NCI-H82 treated with DMSO at 0.1 percent for 48 hours (cell line): Measurements from ENCODE around the gene NANOS3.
"Not testable (repeated sequence)": the region's sequence is repeated elsewhere in the genome, so short reads cannot be mapped to it uniquely, and the experiment has no call there.

ENCODE experiments used
- DNase-seq: peaks from one replicate; lab custom pipeline; 2025; ENCODE audit not compliant: unreplicated experiment; lab: John Stamatoyannopoulos, UW

NANOS3 gene

DNA sequence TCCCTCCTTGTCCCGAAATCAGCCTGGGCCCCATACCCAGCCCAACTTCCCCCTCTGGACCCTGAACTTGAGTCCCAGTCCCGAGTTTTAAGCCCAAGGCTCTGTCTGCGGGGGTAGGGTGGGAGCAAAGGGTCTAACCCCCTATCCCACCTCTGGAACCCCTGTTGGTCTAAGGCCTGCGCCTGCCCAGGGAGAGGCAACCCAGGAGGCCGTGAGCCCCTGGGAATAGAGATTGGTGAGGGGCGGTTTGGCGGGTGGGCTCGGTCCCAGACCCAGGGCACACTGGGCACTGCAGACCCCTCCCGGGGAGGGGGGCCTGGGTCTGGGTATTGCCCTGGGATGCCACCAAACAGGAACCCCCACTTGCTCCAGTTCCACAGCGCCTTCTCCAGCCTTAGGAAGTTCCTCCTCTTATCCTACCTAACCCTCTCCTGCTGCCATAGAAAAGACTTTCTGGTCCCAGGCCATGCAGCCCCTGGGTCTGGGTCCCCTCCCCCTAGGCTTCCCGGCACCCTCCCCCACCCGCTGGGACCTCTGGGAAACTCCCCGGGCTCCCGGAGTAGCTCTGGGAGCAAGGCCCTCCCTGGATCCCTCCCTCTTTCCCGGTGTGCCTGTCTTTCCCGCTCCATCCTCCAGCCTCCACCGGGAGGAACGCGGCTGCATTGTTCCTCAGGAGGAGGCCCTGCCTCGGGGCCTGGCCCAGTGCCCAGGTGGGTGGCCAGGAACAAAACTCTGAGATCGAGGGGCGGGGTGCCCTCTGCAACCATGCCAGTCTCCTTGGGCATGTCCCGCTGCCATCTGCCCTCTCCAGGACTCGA lies 33.6 kb upstream of the NANOS3 start:
- DNase-seq: no peak

DNA sequence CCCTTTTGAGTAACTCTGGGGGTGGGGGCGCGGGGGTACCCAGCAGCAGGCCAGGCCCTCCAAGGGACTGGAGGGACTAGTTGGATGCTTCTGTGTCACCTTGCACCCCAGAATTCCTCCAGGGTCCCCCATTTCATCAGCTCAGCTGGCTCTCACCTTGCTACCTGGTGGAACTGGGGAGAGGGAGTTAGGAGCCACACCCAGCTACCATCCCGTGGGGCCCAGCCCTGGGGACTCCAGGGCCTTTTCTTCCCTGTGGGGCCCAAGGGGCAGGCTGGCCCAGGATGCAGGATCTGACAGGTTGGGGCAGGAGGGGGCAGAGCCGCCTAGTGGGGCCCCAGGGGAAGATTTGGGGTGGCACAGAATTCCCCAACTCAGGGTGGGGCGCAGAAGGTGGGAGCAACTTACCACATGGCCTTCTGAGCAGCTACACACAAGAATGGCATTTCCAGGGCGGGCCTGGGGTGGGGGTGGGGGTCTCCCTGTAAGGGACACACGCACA lies 32.8 kb upstream of the NANOS3 start:
- DNase-seq: no peak

DNA sequence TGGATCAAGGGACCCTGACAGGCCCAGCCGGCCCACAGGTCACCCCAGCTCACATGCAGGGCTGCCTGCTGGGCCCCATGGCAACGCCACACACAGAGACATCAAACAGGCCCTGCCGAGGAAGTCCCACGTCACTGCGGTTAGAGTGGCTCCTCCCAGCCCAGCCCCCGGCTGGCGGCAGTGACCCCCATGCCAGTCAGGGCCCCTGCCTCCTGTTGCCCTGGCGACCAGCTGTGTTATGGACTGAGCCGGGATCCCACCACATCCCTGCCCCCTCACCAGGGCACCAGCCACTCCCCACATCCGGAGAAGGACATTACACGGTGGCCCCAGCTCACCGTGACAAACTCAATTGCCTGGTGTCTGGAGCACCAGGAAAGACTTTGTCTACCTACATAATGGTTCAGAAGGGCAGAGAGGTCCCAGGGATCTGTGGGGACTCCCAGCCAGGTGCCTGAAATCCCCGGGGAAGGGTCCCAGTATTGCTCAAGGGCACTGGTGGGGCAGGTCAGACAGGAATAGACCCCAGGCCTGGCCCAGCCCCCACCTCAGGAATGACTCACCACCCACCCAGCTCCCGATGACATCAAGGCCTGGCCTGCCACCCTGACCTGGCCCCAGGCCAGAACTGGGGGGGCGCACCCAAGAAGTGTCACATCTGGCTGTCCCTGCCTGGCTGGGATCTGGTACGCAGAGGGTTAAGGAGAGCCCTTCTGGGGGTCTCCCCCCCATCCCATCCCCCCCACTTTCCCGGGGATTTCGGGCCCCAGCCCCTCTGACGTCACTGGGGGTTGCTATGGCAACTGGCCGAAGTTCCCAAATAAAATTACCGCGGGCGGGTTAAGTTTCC lies 30.2 kb upstream of the NANOS3 start:
- peak; percentile 23 for DNase-seq

DNA sequence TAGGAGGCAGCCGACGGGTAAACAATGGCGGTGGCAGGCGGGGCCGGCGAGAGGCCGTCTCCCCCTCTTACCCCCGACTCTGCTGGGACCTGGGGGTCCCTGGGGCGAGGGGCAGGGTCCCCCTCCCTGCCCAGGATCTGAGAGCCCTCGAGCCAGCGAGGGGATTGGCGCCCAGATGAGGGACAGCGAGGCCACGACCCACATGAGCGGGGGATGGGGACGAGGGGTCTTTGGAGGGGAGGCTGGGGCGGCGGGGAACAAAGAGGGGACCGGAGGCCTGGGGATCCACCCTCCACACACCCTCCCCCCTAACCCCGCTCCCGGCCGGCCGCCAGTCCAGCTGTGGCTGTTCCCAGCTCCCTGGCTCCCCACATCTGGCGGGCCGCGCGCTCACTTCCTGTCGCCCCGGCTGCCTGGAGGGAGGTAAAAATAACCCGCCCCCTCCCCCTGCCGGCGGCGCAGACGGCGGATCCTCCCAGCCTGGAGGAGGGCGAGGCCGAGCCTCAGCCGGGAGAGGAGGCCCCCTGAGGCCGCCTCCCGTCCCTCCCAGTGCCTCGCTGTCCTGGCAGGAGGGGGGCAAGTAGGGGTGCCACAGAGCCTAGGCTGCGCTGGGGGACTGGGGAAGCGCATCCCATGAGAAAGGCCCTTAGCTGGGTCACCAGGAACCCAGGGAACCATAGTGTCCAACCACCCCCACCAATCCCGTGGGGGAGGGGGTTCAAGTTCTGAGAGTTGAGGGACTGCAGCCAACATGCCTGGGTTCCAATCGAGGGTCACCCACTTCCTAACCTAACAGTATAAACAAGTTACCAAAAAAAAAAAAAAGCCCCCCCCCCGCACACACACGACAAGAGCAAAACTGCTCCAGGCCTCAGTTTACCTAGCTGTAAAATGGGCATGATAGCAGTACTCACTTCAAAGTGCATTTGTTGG lies 29.3 kb upstream of the NANOS3 start:
- DNase-seq: peak; percentile 45

DNA sequence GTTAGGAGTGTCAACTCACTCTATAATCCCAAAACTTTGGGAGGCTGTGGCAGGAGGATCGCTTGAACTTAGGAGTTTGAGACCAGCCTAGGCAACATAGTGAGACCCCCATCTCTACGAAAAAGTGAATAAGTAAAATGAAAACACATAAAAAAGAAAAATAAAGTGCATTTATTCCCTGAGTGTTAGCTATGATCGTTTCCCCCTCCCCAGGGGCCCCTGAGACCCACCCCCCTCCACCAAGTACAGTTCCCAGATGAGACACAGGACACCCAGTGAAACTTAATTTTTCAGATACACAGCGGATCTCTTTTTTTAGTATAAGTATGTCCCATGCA lies 28.6 kb upstream of the NANOS3 start:
- DNase-seq: no peak

DNA sequence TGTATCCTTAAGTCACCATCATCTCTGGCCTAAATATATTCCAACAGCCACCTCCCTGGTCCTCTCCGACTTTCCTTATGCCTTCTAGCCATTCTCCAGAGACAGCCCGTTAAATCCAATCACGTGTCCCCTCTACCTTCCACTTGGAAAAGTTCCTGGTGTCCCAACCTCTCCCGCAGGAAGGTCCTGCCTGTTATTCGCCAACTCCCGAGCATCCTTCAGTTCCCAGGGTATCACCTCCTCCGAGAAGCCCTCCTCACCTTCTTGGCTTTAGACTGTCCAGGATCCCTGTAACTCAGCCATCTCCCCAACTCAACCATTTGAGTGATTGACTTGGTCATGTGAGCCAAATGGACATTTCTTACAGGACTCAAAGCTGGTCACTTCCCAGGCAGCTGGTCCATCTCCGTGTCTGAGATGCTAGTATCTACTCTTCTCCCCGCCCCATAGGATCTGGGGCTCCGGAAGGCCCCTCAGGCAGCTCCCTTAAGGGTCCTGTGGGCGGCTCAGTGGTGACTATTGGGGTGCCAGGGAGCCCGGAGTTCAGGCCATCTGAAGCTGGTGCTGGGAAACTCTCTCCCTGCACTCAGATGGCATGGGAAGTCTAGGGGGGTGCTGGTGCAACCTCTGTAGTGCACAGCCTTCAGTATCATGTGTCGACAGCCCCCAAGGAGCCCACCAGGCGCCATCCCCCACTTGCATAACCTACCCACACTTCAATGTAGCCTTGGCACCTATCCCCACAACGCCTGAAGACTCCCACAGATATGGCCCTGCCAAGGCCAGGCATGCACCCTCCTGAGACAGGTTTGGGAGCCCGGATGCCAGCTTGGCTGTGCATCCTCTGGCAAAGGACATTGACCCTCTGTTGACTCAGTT lies 27.9 kb upstream of the NANOS3 start:
- no peak for DNase-seq

DNA sequence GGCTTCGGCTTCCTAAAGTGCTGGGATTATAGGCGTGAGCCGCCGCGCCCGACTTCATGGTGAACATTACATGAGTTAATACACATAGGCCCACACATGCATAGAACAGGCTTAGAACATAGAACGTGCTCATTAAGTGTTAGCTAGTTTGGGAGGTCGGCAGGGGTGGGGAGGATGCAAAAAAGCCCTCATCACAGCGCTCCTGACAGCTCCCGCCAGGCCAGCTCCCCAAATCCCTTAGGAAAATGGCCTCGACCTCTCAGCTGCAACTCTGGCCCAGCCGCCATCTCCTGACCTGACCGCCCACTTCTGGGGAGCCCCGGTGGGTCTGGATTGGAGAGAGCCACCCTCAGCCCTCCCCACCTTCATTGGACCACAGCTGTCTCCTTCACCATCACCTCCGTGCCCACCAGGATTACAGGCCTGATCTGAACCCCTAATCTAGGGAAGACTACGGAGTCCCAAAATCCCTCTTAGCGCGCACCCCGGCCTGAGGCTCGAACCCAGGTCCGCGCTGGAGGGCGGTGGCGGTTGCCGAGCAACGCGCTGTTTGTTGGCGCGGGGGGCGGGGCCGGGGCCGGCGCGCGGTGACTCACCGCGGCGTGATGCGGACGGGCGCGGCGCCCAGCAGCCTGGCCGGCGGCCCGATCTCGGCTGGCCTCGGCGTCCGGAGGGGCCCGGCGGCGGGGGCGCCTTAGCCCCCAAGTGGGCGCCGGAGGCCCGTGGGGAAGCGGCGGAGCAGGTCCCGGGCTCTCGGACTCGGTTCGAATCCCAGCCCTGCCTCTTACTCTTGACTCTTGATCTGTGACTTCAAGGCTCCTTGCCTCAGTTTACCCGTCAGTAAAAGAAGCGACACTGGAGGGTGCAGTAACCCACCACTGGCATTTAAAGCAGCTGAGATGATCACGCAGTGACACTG lies 26.7 kb upstream of the NANOS3 start:
- no peak for DNase-seq

DNA sequence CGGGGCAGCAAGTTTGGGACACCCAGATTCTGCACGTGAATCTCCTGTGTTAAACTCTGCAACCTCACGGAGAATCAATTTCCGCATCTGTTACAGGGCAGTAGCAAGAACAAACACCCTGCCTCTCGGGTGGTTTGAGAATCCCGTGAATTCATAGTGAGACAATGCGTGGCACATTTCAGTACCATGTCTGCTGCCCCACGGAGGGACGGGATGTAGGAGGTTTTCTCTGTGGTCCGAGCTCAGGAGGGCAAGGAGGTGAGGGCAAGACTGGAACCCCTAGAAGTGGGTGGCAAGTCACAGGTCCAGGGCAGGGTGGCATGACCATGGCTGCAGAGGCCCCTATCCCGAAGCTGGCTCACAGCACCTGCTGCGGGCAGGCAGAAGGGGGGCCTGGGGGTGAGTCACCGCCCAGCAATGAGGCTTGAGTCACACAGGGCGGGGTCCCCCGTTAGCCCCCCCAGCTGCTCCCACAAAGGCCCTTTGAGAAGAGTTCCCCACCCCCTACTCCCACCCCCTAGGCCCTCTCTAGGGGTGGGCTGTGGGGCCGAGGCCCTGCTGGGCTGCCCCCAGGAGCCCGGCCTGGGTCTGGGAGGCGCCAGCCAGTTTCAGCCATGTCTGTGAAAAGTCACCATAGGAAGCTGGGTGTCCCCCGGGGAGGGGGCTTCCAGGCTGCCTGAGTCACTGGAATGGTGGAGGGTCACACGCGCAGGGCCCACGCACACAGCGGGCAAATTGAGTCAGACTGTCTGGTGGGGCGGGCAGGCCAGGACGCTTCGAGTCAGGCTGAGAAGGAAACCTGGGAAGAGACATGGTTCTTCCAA lies 25.8 kb upstream of the NANOS3 start:
- no peak for DNase-seq

DNA sequence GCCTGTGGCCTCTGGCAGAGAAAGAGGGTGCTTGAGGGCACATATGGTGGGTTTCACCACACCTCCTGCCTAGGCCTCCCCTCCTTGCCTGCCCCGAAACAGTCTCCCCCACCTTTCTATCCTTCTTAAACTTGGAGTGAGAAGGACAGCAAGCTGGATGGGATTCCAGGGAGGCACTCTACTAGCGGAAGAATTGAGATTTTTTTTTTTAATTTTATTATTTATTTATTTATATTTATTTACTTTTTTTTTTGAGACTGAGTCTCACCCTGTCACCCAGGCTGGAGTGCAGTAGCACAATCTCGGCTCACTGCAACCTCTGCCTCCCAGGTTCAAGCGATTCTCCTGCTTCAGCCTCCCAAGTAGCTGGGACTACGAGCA lies 25.2 kb upstream of the NANOS3 start:
- not testable (repeated sequence) for DNase-seq

DNA sequence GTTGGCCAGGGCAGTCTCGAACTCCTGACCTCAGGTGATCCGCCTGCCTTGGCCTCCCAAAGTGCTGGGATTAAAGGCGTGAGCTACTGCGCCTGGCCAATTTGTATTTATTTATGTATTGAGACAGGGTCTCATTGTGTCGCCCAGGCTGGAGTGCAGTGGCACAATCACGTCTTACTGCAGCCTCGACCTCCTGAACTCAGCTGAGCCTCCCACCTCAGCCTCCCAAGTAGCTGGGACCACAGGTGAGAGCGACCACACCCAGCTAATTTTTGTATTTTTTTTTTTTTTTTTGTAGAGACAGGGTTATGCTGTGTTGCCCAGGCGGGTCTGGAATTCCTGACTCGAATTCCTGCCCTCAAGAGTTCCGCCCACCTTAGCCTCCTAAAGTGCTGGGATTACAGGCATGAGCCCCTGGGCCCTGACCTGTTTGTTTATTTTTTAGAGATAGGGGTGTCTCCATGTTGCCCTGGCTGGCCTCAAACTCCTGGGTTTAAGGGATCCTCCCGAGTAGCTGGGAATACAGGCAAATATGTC lies 24.7 kb upstream of the NANOS3 start:
- not testable (repeated sequence) for DNase-seq

DNA sequence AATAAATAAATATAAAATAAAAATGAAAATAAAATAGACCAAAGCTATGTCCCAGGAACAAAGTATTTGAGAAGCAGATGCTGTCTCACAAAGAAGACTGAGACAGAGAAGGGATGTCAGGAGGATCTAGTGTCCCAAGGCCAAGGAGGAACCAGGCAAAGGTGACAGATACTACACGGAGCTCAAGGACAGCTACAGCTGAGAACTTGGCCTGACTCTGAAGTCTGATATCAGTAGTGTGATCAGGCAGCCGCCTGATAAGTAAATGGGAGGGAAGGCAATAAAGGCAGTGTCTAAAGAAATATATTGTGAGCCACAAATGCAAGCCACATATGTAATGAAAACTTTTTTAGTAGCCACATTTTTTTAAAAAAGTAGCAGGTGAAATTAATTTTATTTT lies 20.4 kb upstream of the NANOS3 start:
- DNase-seq: no peak

DNA sequence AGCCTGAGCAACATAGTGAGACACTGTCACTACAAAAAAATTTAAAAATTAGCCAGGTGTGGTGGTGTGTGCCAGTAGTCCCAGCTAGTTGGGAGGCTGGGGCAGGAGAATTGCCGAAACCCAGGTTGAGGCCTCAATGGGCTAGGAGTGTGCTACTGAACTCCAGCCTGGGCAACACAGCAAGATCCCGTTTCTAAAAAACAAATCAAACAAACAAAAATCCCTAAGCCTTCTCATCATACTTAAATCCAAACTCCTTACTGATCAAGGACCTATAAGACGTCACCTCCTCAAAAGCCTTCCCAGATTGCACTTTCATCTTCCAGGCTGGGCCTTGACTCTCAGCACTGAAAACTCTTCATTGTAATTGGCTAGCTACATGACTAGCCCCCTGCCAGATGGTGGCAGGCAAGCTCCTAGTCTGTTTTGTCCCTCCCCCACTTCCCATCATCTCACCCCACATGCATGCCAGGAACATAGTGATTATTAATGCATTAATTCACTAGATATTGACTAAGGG lies 17.5 kb upstream of the NANOS3 start:
- peak; percentile 55 for DNase-seq

DNA sequence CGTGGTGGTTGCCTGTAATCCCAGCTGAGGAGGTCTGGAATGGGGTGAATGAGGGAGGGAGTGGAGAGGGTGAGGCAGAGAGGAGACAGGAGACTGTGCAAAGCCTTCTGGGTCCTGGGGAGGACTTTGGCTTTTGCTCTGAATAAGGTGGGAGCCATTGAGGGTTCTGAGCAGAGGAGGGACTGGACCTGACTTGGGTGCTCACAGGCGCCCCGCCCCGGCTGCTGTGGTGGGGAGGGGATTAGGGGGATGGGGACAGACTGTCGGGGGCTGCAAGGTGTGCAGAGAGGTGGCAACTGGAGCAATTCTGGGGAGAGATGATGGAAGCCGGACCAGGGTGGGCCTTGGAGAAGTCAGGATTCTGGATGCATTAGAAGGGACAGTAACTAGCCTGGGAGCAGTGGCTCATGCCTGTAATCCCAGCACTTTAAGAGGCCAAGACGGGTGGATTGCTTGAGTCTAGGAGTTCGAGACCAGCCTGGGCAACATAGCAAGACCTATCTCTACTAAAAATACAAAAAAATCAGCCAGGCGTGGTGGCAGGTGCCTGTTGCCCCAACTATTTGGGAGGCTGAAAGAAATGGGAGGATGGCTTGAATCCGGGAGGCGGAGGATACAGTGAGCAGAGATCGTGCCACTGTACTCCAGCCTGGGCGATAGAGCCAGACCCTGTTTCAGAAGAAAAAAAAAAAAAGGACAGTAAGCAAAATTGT lies 16.1 kb upstream of the NANOS3 start:
- no peak for DNase-seq

DNA sequence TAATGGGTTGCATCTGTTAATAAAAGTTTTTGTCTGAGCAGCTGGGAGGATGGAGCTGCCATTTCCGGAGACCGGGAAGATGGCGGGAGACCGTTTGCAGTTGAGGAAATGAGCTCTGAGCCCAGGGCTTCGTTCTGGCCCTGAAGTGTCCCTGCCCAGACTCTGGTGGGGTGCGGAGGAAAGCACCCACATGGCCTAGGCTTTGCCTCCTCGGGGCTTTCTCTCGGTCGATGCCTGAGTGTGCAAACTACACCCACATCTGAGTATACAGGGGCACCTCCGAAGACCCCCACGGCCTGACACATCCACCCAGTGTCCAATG lies 15.6 kb upstream of the NANOS3 start:
- no peak for DNase-seq

DNA sequence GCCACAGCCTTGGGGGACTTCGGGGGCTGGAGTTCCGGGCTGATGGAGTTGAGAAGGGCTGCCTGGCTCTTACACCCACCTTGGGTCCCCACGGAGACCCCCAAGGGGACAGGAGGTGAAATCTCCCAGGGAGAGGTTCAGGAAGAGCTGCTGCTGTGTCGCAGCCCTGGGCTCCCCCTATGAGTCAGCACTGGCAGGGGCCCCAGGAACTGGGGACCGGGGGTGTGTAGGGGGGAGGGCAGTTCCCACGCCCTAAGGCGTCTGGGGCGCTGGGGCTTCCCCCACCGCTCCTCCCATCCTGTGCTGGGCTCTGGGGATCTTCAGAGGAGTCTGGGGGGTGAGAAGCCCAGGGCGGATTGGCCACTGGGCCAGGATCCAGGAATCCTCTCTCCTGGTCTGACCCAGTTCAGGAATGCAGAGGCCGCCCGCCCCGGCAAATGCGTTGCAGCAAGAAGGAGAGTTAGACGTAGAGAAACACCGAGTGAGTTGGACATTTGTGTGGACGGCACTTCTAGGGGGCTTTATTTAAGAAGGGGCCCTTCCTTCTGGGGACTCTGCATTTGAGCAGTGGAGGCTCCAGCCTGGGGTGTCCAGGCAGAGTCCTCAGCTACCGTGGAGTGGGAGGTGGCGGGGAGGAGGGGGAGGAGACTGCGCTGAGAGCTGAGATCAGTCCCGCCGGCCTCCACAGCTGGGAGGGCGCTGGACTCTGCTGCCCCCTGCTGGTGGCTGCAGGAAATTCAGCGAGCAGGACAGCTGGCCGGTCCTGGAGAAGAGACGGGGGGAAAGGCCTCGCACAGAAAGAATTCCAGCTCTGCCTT lies 15.0 kb upstream of the NANOS3 start:
- DNase-seq: peak; percentile 75

DNA sequence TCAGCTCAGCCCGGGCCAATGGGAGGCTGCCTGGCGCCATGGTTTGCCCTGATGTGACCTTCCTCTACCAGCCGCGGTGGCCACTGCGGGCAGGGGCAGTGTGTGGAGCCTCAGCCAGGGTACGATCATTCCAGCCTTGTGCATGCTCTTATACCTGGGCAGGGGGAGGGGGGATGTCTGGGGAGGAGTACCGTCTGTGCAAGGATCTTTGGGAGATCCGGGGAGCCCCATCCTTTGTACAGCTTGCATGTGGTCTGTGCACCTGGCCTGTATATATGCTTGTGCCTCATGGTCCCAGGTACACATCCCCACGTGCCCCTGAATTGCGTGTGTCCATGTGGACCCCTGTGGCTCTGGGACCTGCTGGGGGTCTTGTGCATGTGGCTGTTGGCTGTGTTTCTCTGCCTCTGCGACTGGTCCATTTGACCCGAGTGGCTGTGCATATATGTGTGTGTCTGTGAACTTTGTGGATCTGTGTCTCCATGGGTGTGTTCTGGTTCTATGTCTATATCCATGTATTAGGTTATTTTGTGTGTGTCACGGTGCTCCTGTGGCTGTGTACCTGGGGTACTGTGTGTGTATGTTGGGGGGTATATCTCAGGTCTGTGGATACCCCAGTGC lies 12.8 kb upstream of the NANOS3 start:
- DNase-seq: no peak
